ENCODE results near the gene CSK. TPM values are rescaled to one million over a fixed set of nuclear protein-coding genes. Genes with fewer than 3 reads are reported as not detected.

Gene CSK
- total RNA-seq, 1 experiment from 2014 or later: 49.2 TPM

GRCh38 chr15:74788042-74788682 is 6.3 kb downstream of the CSK start:
- no peak overlapping the region for H3K18ac ChIP-seq (ENCODE audit: insufficient read length, low read depth, low read length)
- no peak overlapping the region for H2AK5ac ChIP-seq (ENCODE audit: insufficient read length, low read length)
- no peaks in the 10 kb centered on the region for H3K79me2 ChIP-seq (ENCODE audit: insufficient read depth, low read length)
- H2BK12ac ChIP-seq (ENCODE audit: insufficient read length, low read depth, low read length): no peak overlapping the region
- no peak overlapping the region for H2BK120ac ChIP-seq (ENCODE audit: low read depth, low read length, poor library complexity, severe bottlenecking)
- no peaks in the 10 kb centered on the region; the same call in 1 of the 2 replicates for H3K27me3 ChIP-seq (ENCODE audit: insufficient read depth, low read length)
- Mint-ChIP-seq H3K27ac (peak overlapping the region in 2 of 3 experiments; percentile 48 to 63; a peak in 2 of 7 replicates), H3K9me3 (no peaks in the 10 kb centered on the region; a peak in 1 of 5 replicates), H3K36me3 (ENCODE audit: insufficient read depth in 1 of 3, low read depth in 3 of 3) (peaks cover 0 to 5% (median 4%) of the 10 kb centered on the region in 3 experiments; a peak in 4 of 7 replicates), H3K27me3 (ENCODE audit: low read depth) (no peaks in the 10 kb centered on the region; the same call in 1 of the 2 replicates), H3K4me3 (peak overlapping the region in 1 of 2 experiments; percentile 54; a peak in 2 of 5 replicates), H3K4me1 (peaks cover 39 to 45% of the 10 kb centered on the region in 2 experiments)
- H4K20me1 ChIP-seq (ENCODE audit: control insufficient read depth, insufficient read depth, insufficient read length): no peaks in the 10 kb centered on the region
- TF ChIP-seq CTCF (conservative IDR thresholded peaks at IDR 0.05): 0 out of 3 replicates have a peak, but pooled peaks have one; percentile 37
- H3T11ph ChIP-seq (ENCODE audit: low read length): no peak overlapping the region
- no peak overlapping the region for H2BK5ac ChIP-seq (ENCODE audit: insufficient read length, low read length)
- WGBS (ENCODE audit: extremely low coverage, insufficient read length, low lambda C conversion rate): no CpG with 5 or more reads among the region's 7 CpGs
- no peak overlapping the region for H3K14ac ChIP-seq (ENCODE audit: insufficient read depth, low read length)
- no peak overlapping the region for H2BK15ac ChIP-seq (ENCODE audit: low read depth, low read length)
- no peak overlapping the region for H3K4ac ChIP-seq (ENCODE audit: low read depth, low read length)
- no peak overlapping the region for H3K27ac ChIP-seq (ENCODE audit: insufficient read length, low read depth, low read length)
- no peak for DNase-seq
- no peak overlapping the region for H3K23ac ChIP-seq (ENCODE audit: insufficient read length, low read depth, low read length)
- no peak overlapping the region for H4K8ac ChIP-seq (replicated peaks; ENCODE audit: insufficient read length, low read depth, low read length)
- peaks cover 7% of the 10 kb centered on the region; the same call in 1 of the 2 replicates for H3K4me1 ChIP-seq (ENCODE audit: insufficient read depth, low read length)
- H2AFZ ChIP-seq (ENCODE audit: low read length): no peak overlapping the region
- H3K56ac ChIP-seq (ENCODE audit: insufficient read length, low read depth, low read length): no peak overlapping the region
- H4K5ac ChIP-seq (ENCODE audit: insufficient read length, low read depth, low read length): no peak overlapping the region
- H3K9me3 ChIP-seq (ENCODE audit: control insufficient read depth, low read depth, low read length): no peaks in the 10 kb centered on the region
- no peaks in the 10 kb centered on the region for H3K79me1 ChIP-seq (ENCODE audit: insufficient read depth, low read depth, low read length, poor library complexity, severe bottlenecking)
- H3K23me2 ChIP-seq (ENCODE audit: insufficient read length, low read depth, low read length, poor library complexity, severe bottlenecking): no peaks in the 10 kb centered on the region
- no peak overlapping the region for H4K91ac ChIP-seq (ENCODE audit: insufficient read length, low read depth, low read length)
- H3K4me2 ChIP-seq (ENCODE audit: insufficient read depth, insufficient read length, low read length): no peak overlapping the region
- H3K9ac ChIP-seq (ENCODE audit: extremely low read depth, insufficient read length, low read length): no peak overlapping the region
- H2BK20ac ChIP-seq (ENCODE audit: low read depth, low read length, poor library complexity, severe bottlenecking): no peak overlapping the region

All from H9 (cell line).